Endothelial cell (in vitro differentiated cells): ENCODE data around the gene ALDH3A1. TPM values are rescaled to one million over a fixed set of nuclear protein-coding genes. Genes with fewer than 3 reads are reported as not detected.

ENCODE experiments used
- DNase-seq: peaks from one replicate; pipeline ENCODE4 v3.0.0; 2021; ENCODE audit warnings: low spot score
- H3K27ac Mint-ChIP-seq: one replicate; pipeline ENCODE4 v1.8.0; 2021; ENCODE audit warnings: mixed read lengths, inconsistent platforms; ENCODE audit not compliant: unreplicated experiment
- H3K27me3 Mint-ChIP-seq: one replicate; pipeline ENCODE4 v1.8.0; 2021; ENCODE audit warnings: mild to moderate bottlenecking, moderate library complexity, mixed read lengths, inconsistent platforms; ENCODE audit not compliant: unreplicated experiment
- H3K36me3 Mint-ChIP-seq: one replicate; pipeline ENCODE4 v1.8.0; 2021; ENCODE audit warnings: mild to moderate bottlenecking, low read depth, mixed read lengths, inconsistent platforms; ENCODE audit not compliant: unreplicated experiment
- H3K4me1 Mint-ChIP-seq: one replicate; pipeline ENCODE4 v1.8.0; 2021; ENCODE audit warnings: mild to moderate bottlenecking, mixed read lengths, inconsistent platforms; ENCODE audit not compliant: unreplicated experiment
- H3K4me3 Mint-ChIP-seq: one replicate; pipeline ENCODE4 v1.8.0; 2021; ENCODE audit warnings: mild to moderate bottlenecking, mixed read lengths, inconsistent platforms; ENCODE audit not compliant: unreplicated experiment
- H3K9me3 Mint-ChIP-seq: one replicate; pipeline ENCODE4 v1.8.0; 2021; ENCODE audit warnings: mixed read lengths, inconsistent platforms; ENCODE audit not compliant: unreplicated experiment
- CTCF ChIP-seq: fragments of 200-600 bp; sonication (generic); IDR thresholded peaks from one replicate; pipeline ENCODE4 v1.5.0; 2021; ENCODE audit warnings: antibody characterized with exemption; ENCODE audit not compliant: unreplicated experiment
- total RNA-seq: library from RNA; stranded (reverse); fragmentation: NEBNext Ultra II Directional; extraction: Animal tissue kit (Norgen Biotek cat#: 25700); gene quantifications from one replicate; pipeline ENCODE4 v1.2.1, GENCODE V29; 2021; ENCODE audit not compliant: unreplicated experiment

Gene ALDH3A1
- total RNA-seq, 1 donor from 2014 or later = 0.31 TPM

- Mint-ChIP-seq H3K9me3 (no peaks in the 10 kb centered on the region), H3K4me3 (no peak overlapping the region), H3K36me3 (no peaks in the 10 kb centered on the region), H3K4me1 (no peaks in the 10 kb centered on the region), H3K27me3 (peaks cover 8% of the 10 kb centered on the region), H3K27ac (no peak overlapping the region)
- no peak for DNase-seq
- no peak for TF ChIP-seq CTCF
These were observed 28.5 kb downstream of the ALDH3A1 start for GRCh38 chr17:19719355-19720209.

GRCh38 chr17:19718613-19719354, 29.3 kb downstream of the ALDH3A1 start:
- DNase-seq = peak; percentile 29
- no peaks in the 10 kb centered on the region for H3K9me3 Mint-ChIP-seq

GRCh38 chr17:19718041-19718612, 30.0 kb downstream of the ALDH3A1 start:
- no peak for TF ChIP-seq CTCF
- Mint-ChIP-seq H3K27me3 (peaks cover 8% of the 10 kb centered on the region), H3K36me3 (no peaks in the 10 kb centered on the region), H3K4me3 (no peak overlapping the region), H3K9me3 (no peaks in the 10 kb centered on the region), H3K4me1 (no peaks in the 10 kb centered on the region), H3K27ac (no peak overlapping the region)
- no peak for DNase-seq

More at GRCh38 chr17:19718613-19719354, 29.3 kb downstream of the ALDH3A1 start:
- no peaks in the 10 kb centered on the region for H3K36me3 Mint-ChIP-seq
- no peak overlapping the region for H3K27ac Mint-ChIP-seq
- no peak overlapping the region for H3K4me3 Mint-ChIP-seq
- TF ChIP-seq CTCF = no peak
- peaks cover 8% of the 10 kb centered on the region for H3K27me3 Mint-ChIP-seq
- H3K4me1 Mint-ChIP-seq = no peaks in the 10 kb centered on the region

- H3K36me3 Mint-ChIP-seq = no peaks in the 10 kb centered on the region
- no peak for TF ChIP-seq CTCF
- no peaks in the 10 kb centered on the region for H3K9me3 Mint-ChIP-seq
- H3K4me3 Mint-ChIP-seq = no peak overlapping the region
- H3K27me3 Mint-ChIP-seq = peaks cover 8% of the 10 kb centered on the region
- no peaks in the 10 kb centered on the region for H3K4me1 Mint-ChIP-seq
- DNase-seq = no peak
- no peak overlapping the region for H3K27ac Mint-ChIP-seq
These were observed 30.6 kb downstream of the ALDH3A1 start for GRCh38 chr17:19717411-19717908.
